Left lung (tissue), 10 donors: ENCODE data around the gene CFB. TPM values are rescaled to one million over a fixed set of nuclear protein-coding genes. Genes with fewer than 3 reads are reported as not detected.

Source experiments
- ATAC-seq: fragments of 200-7000 bp; cut with Tn5 transposase; one replicate; pipeline ENCODE4 v1.9.1; 2020; ENCODE audit warnings: moderate library complexity
- DNase-seq, 4 donors: peaks; one replicate each; pipeline ENCODE4 v3.0.0-alpha.2; 2013 to 2020
- H3K27ac ChIP-seq, 2 donors: fragments of 200-600 bp; sonication (generic) in 1 of 2; one replicate each; pipeline versions ENCODE4 v1.5.0 to v1.8.0; 2020 to 2021
- H3K27me3 ChIP-seq, 2 donors: fragments of 200-600 bp; sonication (generic) in 1 of 2; one replicate each; pipeline versions ENCODE4 v1.5.0 to v1.8.0; 2020 to 2021
- H3K36me3 ChIP-seq, 2 donors: fragments of 200-600 bp; sonication (generic) in 1 of 2; one replicate each; pipeline versions ENCODE4 v1.5.0 to v1.8.0; 2020 to 2021
- H3K4me1 ChIP-seq, 2 donors: fragments of 200-600 bp; one replicate each; pipeline ENCODE4 v1.8.0; 2021
- H3K4me3 ChIP-seq, 2 donors: fragments of 200-600 bp; sonication (generic) in 1 of 2; one replicate each; pipeline versions ENCODE4 v1.5.0 to v1.8.0; 2020 to 2021; ENCODE audit warnings: mild to moderate bottlenecking in 1 of 2
- H3K9me3 ChIP-seq, 2 donors: fragments of 200-600 bp; sonication (generic) in 1 of 2; one replicate each; pipeline versions ENCODE4 v1.5.0 to v1.8.0; 2020 to 2021
- CTCF ChIP-seq, 2 donors: fragments of 200-600 bp; sonication (generic) in 1 of 2; IDR thresholded peaks; one replicate each; pipeline versions ENCODE4 v1.5.0 to v1.8.0; 2021; ENCODE audit warnings: antibody characterized with exemption in 2 of 2
- intact Hi-C, 2 donors: fragments of 100-400 bp; cut with DNase I; formaldehyde crosslinking; loops; one replicate each; pipeline versions ENCODE4 v1.11.2 to v1.14.2; 2022
- polyA plus RNA-seq, 6 donors: library from polyadenylated mRNA; unstranded; fragments of 120-200 nt; gene quantifications; one replicate each; pipeline ENCODE4 v1.2.1, GENCODE V29; 2013; ENCODE audit not compliant: insufficient read length in 6 of 6
- total RNA-seq, 2 donors: library from RNA; stranded (reverse); fragmentation: NEBNext Ultra II Directional; extraction: Animal tissue kit (Norgen Biotek cat#: 25700); gene quantifications; one replicate each; pipeline ENCODE4 v1.2.1, GENCODE V29; 2021
- donor health status: DM: no; HTN: yes; CAD: no.
- donor health status: DM: no; HTN: no; CAD: no.

CFB gene
- total and polyA plus RNA-seq, 8 donors = 1.7 to 131 (median 4.2) TPM

GRCh38 chr6:31956796-31957195, 10.9 kb downstream of the CFB start:
- Histone ChIP-seq H3K36me3 (peaks cover 0 to 70% of the 10 kb centered on the region in 2 donors), H3K4me1 (peaks cover 13 to 32% of the 10 kb centered on the region in 2 donors), H3K4me3 (no peak overlapping the region), H3K27me3 (no peaks in the 10 kb centered on the region), H3K9me3 (no peaks in the 10 kb centered on the region), H3K27ac (no peak overlapping the region)
- TF ChIP-seq CTCF (IDR thresholded peaks at IDR 0.05) = no peak
- DNase-seq = peak in 1 of 4 donors; percentile 3
- ATAC-seq = no peak
- intact Hi-C loops = loop anchor here in 1 of 2 donors (10.0 kb wide), 1 partner anchor 282 kb away; no protein-coding TSS in a partner anchor

GRCh38 chr6:31958412-31958740, 12.5 kb downstream of the CFB start:
- peaks cover 0 to 71% of the 10 kb centered on the region in 2 donors for H3K36me3 ChIP-seq
- H3K9me3 ChIP-seq = no peaks in the 10 kb centered on the region
- ATAC-seq (peak; percentile 4), DNase-seq (peak in 1 of 4 donors; percentile 39)
- peaks cover 13 to 32% of the 10 kb centered on the region in 2 donors for H3K4me1 ChIP-seq
- H3K4me3 ChIP-seq = peak overlapping the region; percentile 66 to 97
- intact Hi-C loops = loop anchor here in 1 of 2 donors (10.0 kb wide), 1 partner anchor 284 kb away; no protein-coding TSS in a partner anchor
- H3K27me3 ChIP-seq = no peaks in the 10 kb centered on the region
- H3K27ac ChIP-seq = peak overlapping the region; percentile 56 to 85
- no peak for TF ChIP-seq CTCF (IDR thresholded peaks at IDR 0.05)

GRCh38 chr6:31958741-31959739, 13.1 kb downstream of the CFB start, which contains the start of the genes NELFE and SKIC2:
Gene NELFE, minus strand, starts transcription at chr6:31958971. Its CDS starts 525 bp downstream, at chr6:31958446.
Gene SKIC2, plus strand, starts transcription at chr6:31959175. Its CDS starts 18 bp downstream, at chr6:31959193.
- H3K36me3 ChIP-seq = peaks cover 0 to 71% of the 10 kb centered on the region in 2 donors
- peaks cover 13 to 32% of the 10 kb centered on the region in 2 donors for H3K4me1 ChIP-seq
- peak within 1 kb of the TSS; percentile 66 to 97 for H3K4me3 ChIP-seq
- peak; percentile 96 to 99 (median 99) for DNase-seq
- intact Hi-C loops = loop anchor here in 1 of 2 donors (10.0 kb wide), 1 partner anchor 284 kb away; no protein-coding TSS in a partner anchor
- peak; percentile 100 for ATAC-seq
- no peaks in the 10 kb centered on the region for H3K27me3 ChIP-seq
- H3K9me3 ChIP-seq = no peaks in the 10 kb centered on the region
- H3K27ac ChIP-seq = peak within 1 kb of the TSS; percentile 82 to 85
- TF ChIP-seq CTCF (IDR thresholded peaks at IDR 0.05) = peak in 1 of 2 donors; percentile 13

GRCh38 chr6:31961616-31962015, 15.7 kb downstream of the CFB start:
- no peaks in the 10 kb centered on the region for H3K9me3 ChIP-seq
- DNase-seq = peak in 1 of 4 donors; percentile 71
- intact Hi-C loops = no loop called here
- ATAC-seq = no peak
- H3K4me1 ChIP-seq = peaks cover 13 to 32% of the 10 kb centered on the region in 2 donors
- peaks cover 0 to 71% of the 10 kb centered on the region in 2 donors for H3K36me3 ChIP-seq
- no peak overlapping the region for H3K27ac ChIP-seq
- H3K4me3 ChIP-seq = no peak overlapping the region
- no peak for TF ChIP-seq CTCF (IDR thresholded peaks at IDR 0.05)
- H3K27me3 ChIP-seq = no peaks in the 10 kb centered on the region

- ATAC-seq (no peak), DNase-seq (no peak)
- intact Hi-C loops = no loop called here
- no peak overlapping the region for H3K4me3 ChIP-seq
- no peaks in the 10 kb centered on the region for H3K9me3 ChIP-seq
- H3K27ac ChIP-seq = no peak overlapping the region
- peaks cover 0 to 89% of the 10 kb centered on the region in 2 donors for H3K36me3 ChIP-seq
- no peaks in the 10 kb centered on the region for H3K27me3 ChIP-seq
- no peak for TF ChIP-seq CTCF (IDR thresholded peaks at IDR 0.05)
- peaks cover 6 to 14% of the 10 kb centered on the region in 2 donors for H3K4me1 ChIP-seq
These were observed 18.0 kb downstream of the CFB start for GRCh38 chr6:31963921-31964320.
